Right lobe of liver (tissue), 4 donors: ENCODE data around the gene TSFM.

Source experiments
- CTCF ChIP-seq, 4 donors: fragments of 200-600 bp in 3 of 4; fragments of 450-650 bp in 1 of 4; IDR thresholded peaks; one replicate each; pipeline versions ENCODE4 v1.5.1 to v1.8.0; 2016 to 2022; ENCODE audit warnings: antibody characterized with exemption in 4 of 4, mild to moderate bottlenecking in 2 of 4
- POLR2A ChIP-seq: fragments of 450-650 bp; IDR thresholded peaks from one replicate; pipeline ENCODE4 v1.6.1; 2017; ENCODE audit warnings: antibody characterized with exemption, mild to moderate bottlenecking
- donor health status: DM: no; HTN: no; CAD: no.
- donor health status: DM: no; HTN: no; CAD: no.
- donor health status: DM: no; HTN: yes; CAD: no.

- no peak for TF ChIP-seq POLR2A
- TF ChIP-seq CTCF (IDR thresholded peaks at IDR 0.05): no peak
These were observed 42.9 kb downstream of the TSFM start for GRCh38 chr12:57825451-57825850.
